Measurements from ENCODE around the gene S100Z.
"Not testable (repeated sequence)": the region's sequence is repeated elsewhere in the genome, so short reads cannot be mapped to it uniquely, and the experiment has no call there.

S100Z gene

GRCh38 chr5:76849419-76850291 lies at the start of gene S100Z:
Gene S100Z (plus strand): TSS chr5:76850014. CDS start chr5:76875360, 25,346 bp downstream.
- peak in 2 of 3 donors; percentile 21 to 37 for DNase-seq (ENCODE audit: low read depth in 3 of 3)

GRCh38 chr5:76800579-76800978 lies 49.2 kb upstream of the S100Z start:
- no peak for DNase-seq (ENCODE audit: low read depth in 3 of 3)

- no peak for DNase-seq (ENCODE audit: low read depth in 3 of 3)
These were observed 48.5 kb upstream of the S100Z start for GRCh38 chr5:76801159-76801802.

GRCh38 chr5:76801803-76802195 lies 48.0 kb upstream of the S100Z start:
- DNase-seq (ENCODE audit: low read depth in 3 of 3): no peak

GRCh38 chr5:76804266-76804665 lies 45.5 kb upstream of the S100Z start:
- no peak for DNase-seq (ENCODE audit: low read depth in 3 of 3)

GRCh38 chr5:76805821-76806505 lies 43.9 kb upstream of the S100Z start:
- DNase-seq (ENCODE audit: low read depth in 3 of 3): no peak

- no peak for DNase-seq (ENCODE audit: low read depth in 3 of 3)
These were observed 42.5 kb upstream of the S100Z start for GRCh38 chr5:76807296-76807695.

GRCh38 chr5:76808141-76808691 lies 41.6 kb upstream of the S100Z start:
- no peak for DNase-seq (ENCODE audit: low read depth in 3 of 3)

- DNase-seq (ENCODE audit: low read depth in 3 of 3): no peak
These were observed 40.7 kb upstream of the S100Z start for GRCh38 chr5:76809141-76809540.

GRCh38 chr5:76810236-76810635 lies 39.6 kb upstream of the S100Z start:
- DNase-seq (ENCODE audit: low read depth in 3 of 3): no peak

GRCh38 chr5:76811214-76811613 lies 38.6 kb upstream of the S100Z start:
- no peak for DNase-seq (ENCODE audit: low read depth in 3 of 3)

GRCh38 chr5:76812209-76812608 lies 37.6 kb upstream of the S100Z start:
- DNase-seq (ENCODE audit: low read depth in 3 of 3): not testable (repeated sequence)

- DNase-seq (ENCODE audit: low read depth in 3 of 3): no peak
These were observed 35.7 kb upstream of the S100Z start for GRCh38 chr5:76813982-76814562.

- no peak for DNase-seq (ENCODE audit: low read depth in 3 of 3)
These were observed 33.5 kb upstream of the S100Z start for GRCh38 chr5:76816110-76816831.

GRCh38 chr5:76818844-76819831 lies 30.7 kb upstream of the S100Z start, which contains the start of gene F2RL1:
Gene F2RL1 (plus strand): TSS chr5:76819030. CDS start chr5:76819183, 153 bp downstream.
- peak in 1 of 3 donors; percentile 40 for DNase-seq (ENCODE audit: low read depth in 3 of 3)

- no peak for DNase-seq (ENCODE audit: low read depth in 3 of 3)
These were observed 29.8 kb upstream of the S100Z start for GRCh38 chr5:76819851-76820525.

GRCh38 chr5:76820526-76820890 lies 29.3 kb upstream of the S100Z start:
- no peak for DNase-seq (ENCODE audit: low read depth in 3 of 3)

- no peak for DNase-seq (ENCODE audit: low read depth in 3 of 3)
These were observed 28.7 kb upstream of the S100Z start for GRCh38 chr5:76821136-76821535.

- DNase-seq (ENCODE audit: low read depth in 3 of 3): not testable (repeated sequence)
These were observed 27.6 kb upstream of the S100Z start for GRCh38 chr5:76822105-76822731.

Measured in stimulated activated CD4-positive, alpha-beta T cell treated with anti-CD3 and anti-CD28 coated beads, TNF-alpha, amount 100 ng/mL, for 48 hours (primary cell).